Measurements from ENCODE around the gene TWIST1.

The TWIST1 gene

GRCh38 chr7:19113002-19113350, 4.5 kb downstream of the TWIST1 start:
- DNase-seq: no peak

GRCh38 chr7:19112274-19113001, 5.0 kb downstream of the TWIST1 start:
- DNase-seq: no peak

GRCh38 chr7:19111474-19112273, 5.8 kb downstream of the TWIST1 start:
- DNase-seq: no peak

- no peak for DNase-seq
Observed at GRCh38 chr7:19110776-19111175, 6.7 kb downstream of the TWIST1 start.

- DNase-seq: no peak
Observed at GRCh38 chr7:19110026-19110730, 7.3 kb downstream of the TWIST1 start.

- no peak for DNase-seq
Observed at GRCh38 chr7:19109000-19109946, 8.2 kb downstream of the TWIST1 start.

GRCh38 chr7:19107356-19108146, 9.9 kb downstream of the TWIST1 start:
- no peak for DNase-seq

GRCh38 chr7:19107081-19107355, 10.4 kb downstream of the TWIST1 start:
- DNase-seq: no peak

GRCh38 chr7:19106241-19107080, 11.0 kb downstream of the TWIST1 start:
- DNase-seq: no peak

- no peak for DNase-seq
Observed at GRCh38 chr7:19105546-19105945, 11.9 kb downstream of the TWIST1 start.

- no peak for DNase-seq
Observed at GRCh38 chr7:19104811-19105210, 12.6 kb downstream of the TWIST1 start.

GRCh38 chr7:19102884-19103283, 14.6 kb downstream of the TWIST1 start:
- DNase-seq: no peak

GRCh38 chr7:19101909-19102308, 15.5 kb downstream of the TWIST1 start:
- DNase-seq: no peak

GRCh38 chr7:19101472-19101871, 16.0 kb downstream of the TWIST1 start:
- no peak for DNase-seq

- DNase-seq: no peak
Observed at GRCh38 chr7:19099924-19100323, 17.5 kb downstream of the TWIST1 start.

- no peak for DNase-seq
Observed at GRCh38 chr7:19099194-19099593, 18.2 kb downstream of the TWIST1 start.

- DNase-seq: no peak
Observed at GRCh38 chr7:19098510-19098909, 18.9 kb downstream of the TWIST1 start.

GRCh38 chr7:19097165-19098055, 20.0 kb downstream of the TWIST1 start:
- no peak for DNase-seq

GRCh38 chr7:19095353-19095860, 22.0 kb downstream of the TWIST1 start:
- DNase-seq: no peak

All from CD4-positive, alpha-beta T cell treated with Interleukin-15 for 1 hour (primary cell).